EH (cell line): Measurements from ENCODE around the gene COIL.

ENCODE experiments used
- DNase-seq: peaks from one replicate; pipeline ENCODE4 v3.0.0-alpha.2; 2015; ENCODE audit warnings: low read depth

Gene COIL

GRCh38 chr17:56908001-56908542 is 52.8 kb downstream of the COIL start:
- DNase-seq = peak; percentile 7

- DNase-seq = no peak
These were observed 57.3 kb downstream of the COIL start for GRCh38 chr17:56903560-56903959.

- peak; percentile 87 for DNase-seq
These were observed 58.5 kb downstream of the COIL start for GRCh38 chr17:56902348-56902747.

- no peak for DNase-seq
These were observed 61.4 kb downstream of the COIL start for GRCh38 chr17:56899403-56899802.

GRCh38 chr17:56898874-56899273 is 62.0 kb downstream of the COIL start:
- peak; percentile 28 for DNase-seq

GRCh38 chr17:56897646-56898424 is 63.0 kb downstream of the COIL start:
- no peak for DNase-seq

- no peak for DNase-seq
These were observed 63.9 kb downstream of the COIL start for GRCh38 chr17:56896968-56897359.

GRCh38 chr17:56896217-56896967 is 64.5 kb downstream of the COIL start:
- no peak for DNase-seq

- DNase-seq = no peak
These were observed 65.9 kb downstream of the COIL start for GRCh38 chr17:56894859-56895455.

GRCh38 chr17:56893503-56893902 is 67.3 kb downstream of the COIL start:
- DNase-seq = no peak

- no peak for DNase-seq
These were observed 68.5 kb downstream of the COIL start for GRCh38 chr17:56892333-56892732.

- no peak for DNase-seq
These were observed 69.1 kb downstream of the COIL start for GRCh38 chr17:56891751-56892150.

GRCh38 chr17:56890906-56891674 is 69.8 kb downstream of the COIL start:
- no peak for DNase-seq

GRCh38 chr17:56890390-56890789 is 70.5 kb downstream of the COIL start:
- DNase-seq = no peak
